WTC11 (cell line): Measurements from ENCODE around the gene RAB26.

Experiments
- FOXK1 ChIP-seq: sonication (generic); formaldehyde crosslinking; IDR thresholded peaks from 2 replicates; pipeline ENCODE4 v1.8.0; 2022; ENCODE audit warnings: mild to moderate bottlenecking, moderate library complexity, missing genetic modification reagents
- TCF7 ChIP-seq: sonication (generic); formaldehyde crosslinking; IDR thresholded peaks from 2 replicates; pipeline ENCODE4 v1.8.0; 2022; ENCODE audit warnings: mild to moderate bottlenecking, low read depth, missing genetic modification reagents, moderate library complexity
- ZNF263 ChIP-seq: sonication (generic); formaldehyde crosslinking; IDR thresholded peaks from 2 replicates; pipeline ENCODE4 v1.8.1; 2022; ENCODE audit warnings: low read depth, mild to moderate bottlenecking, moderate library complexity, missing genetic modification reagents
- TF ChIP-seq, protein P1 (sequence below): fragments of 200-600 bp; IDR thresholded peaks from 2 replicates; pipeline ENCODE4 v1.8.0; 2022; ENCODE audit warnings: antibody characterized with exemption

DNA sequence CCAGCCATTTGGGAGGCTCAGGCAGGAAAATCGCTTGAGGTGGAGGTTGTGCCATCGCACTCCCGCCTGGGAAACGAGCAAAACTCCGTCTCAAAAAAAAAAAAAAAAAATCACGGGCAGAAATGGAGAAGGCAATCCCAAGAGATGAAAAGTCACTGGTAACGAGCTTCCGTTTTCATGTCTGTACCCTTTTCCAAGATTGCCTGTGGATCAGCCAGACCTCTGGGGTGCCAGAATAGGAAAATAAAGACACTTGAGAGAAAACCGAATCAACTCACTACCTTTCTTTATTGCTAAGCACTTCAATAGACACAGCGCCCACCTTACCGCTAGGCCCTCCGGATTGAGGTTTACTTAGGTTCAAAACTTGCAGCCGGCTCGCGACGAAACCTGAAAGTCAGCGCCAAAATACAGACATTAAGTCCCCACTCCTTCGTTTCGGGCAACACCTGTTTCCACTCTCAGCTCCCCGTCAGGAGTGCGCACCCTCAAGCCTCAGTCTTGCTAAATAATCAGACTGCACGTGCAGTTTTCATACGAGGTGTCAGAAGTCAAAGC, 6.2 kb downstream of the RAB26 start:
- no peak for TF ChIP-seq FOXK1 (CRISPR knock-in tag)
- TF ChIP-seq, protein P1, sequence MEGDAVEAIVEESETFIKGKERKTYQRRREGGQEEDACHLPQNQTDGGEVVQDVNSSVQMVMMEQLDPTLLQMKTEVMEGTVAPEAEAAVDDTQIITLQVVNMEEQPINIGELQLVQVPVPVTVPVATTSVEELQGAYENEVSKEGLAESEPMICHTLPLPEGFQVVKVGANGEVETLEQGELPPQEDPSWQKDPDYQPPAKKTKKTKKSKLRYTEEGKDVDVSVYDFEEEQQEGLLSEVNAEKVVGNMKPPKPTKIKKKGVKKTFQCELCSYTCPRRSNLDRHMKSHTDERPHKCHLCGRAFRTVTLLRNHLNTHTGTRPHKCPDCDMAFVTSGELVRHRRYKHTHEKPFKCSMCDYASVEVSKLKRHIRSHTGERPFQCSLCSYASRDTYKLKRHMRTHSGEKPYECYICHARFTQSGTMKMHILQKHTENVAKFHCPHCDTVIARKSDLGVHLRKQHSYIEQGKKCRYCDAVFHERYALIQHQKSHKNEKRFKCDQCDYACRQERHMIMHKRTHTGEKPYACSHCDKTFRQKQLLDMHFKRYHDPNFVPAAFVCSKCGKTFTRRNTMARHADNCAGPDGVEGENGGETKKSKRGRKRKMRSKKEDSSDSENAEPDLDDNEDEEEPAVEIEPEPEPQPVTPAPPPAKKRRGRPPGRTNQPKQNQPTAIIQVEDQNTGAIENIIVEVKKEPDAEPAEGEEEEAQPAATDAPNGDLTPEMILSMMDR: no peak
- no peak for TF ChIP-seq TCF7 (CRISPR knock-in tag)
- no peak for TF ChIP-seq ZNF263 (CRISPR knock-in tag)
